OCI-LY7 (cell line): ENCODE measurements around the gene R3HCC1L. TPM values are rescaled to one million over a fixed set of nuclear protein-coding genes. Genes with fewer than 3 reads are reported as not detected.

ENCODE experiments used
- BruUV-seq: library from RNA; stranded (reverse); fragments of 400-500 nt; replicated peaks from 2 replicates; lab custom pipeline; 2021; lab: Mats Ljungman, UMichigan
- CTCF ChIA-PET: fragments of 300-600 bp; sonication (Branson Sonifier 250); formaldehyde crosslinking; loops from one replicate; lab custom pipeline; 2022; ENCODE audit warnings: antibody characterized with exemption; ENCODE audit not compliant: unreplicated experiment; lab: Charles Lee
- POLR2A ChIA-PET: fragments of 300-600 bp; sonication (Branson Sonifier 250); formaldehyde crosslinking; loops from one replicate; lab custom pipeline; 2022; ENCODE audit warnings: antibody characterized with exemption; lab: Charles Lee
- DNase-seq: peaks from one replicate; pipeline ENCODE4 v3.0.0-alpha.2; 2015; ENCODE audit warnings: low spot score
- H2AFZ ChIP-seq: fragments of 200-600 bp; sonication (generic), shearing (Covaris generic); 2 replicates; pipeline ENCODE4 v1.6.1; 2014; ENCODE audit warnings: mild to moderate bottlenecking, antibody characterized with exemption, low read length, moderate library complexity
- H3K27ac ChIP-seq: fragments of 200-600 bp; sonication (generic); 2 replicates; pipeline ENCODE4 v1.5.1; 2014; ENCODE audit warnings: mixed run types, low read depth, mild to moderate bottlenecking, moderate library complexity, low read length, inconsistent platforms; ENCODE audit not compliant: poor library complexity, severe bottlenecking
- H3K36me3 ChIP-seq: fragments of 200-600 bp; sonication (generic); 2 replicates; pipeline ENCODE4 v1.6.1; 2014; ENCODE audit warnings: mild to moderate bottlenecking, antibody characterized with exemption, low read length, moderate library complexity, mixed read lengths; ENCODE audit not compliant: insufficient read depth
- H3K4me1 ChIP-seq: fragments of 200-600 bp; sonication (generic); 2 replicates; pipeline ENCODE4 v1.5.1; 2014; ENCODE audit warnings: mild to moderate bottlenecking, low read length; ENCODE audit not compliant: insufficient read depth, poor library complexity, severe bottlenecking
- H3K4me2 ChIP-seq: fragments of 200-600 bp; sonication (generic); 2 replicates; pipeline ENCODE4 v1.6.1; 2014; ENCODE audit warnings: mild to moderate bottlenecking, low read length
- H3K4me3 ChIP-seq: fragments of 200-600 bp; sonication (generic); 2 replicates; pipeline ENCODE4 v1.5.1; 2014; ENCODE audit warnings: mild to moderate bottlenecking, low read depth, low read length; ENCODE audit not compliant: poor library complexity, severe bottlenecking
- H3K79me2 ChIP-seq: fragments of 200-600 bp; sonication (generic); 2 replicates; pipeline ENCODE4 v1.6.1; 2016; ENCODE audit warnings: low read depth, mild to moderate bottlenecking, low read length, moderate library complexity, mixed read lengths; ENCODE audit not compliant: insufficient read depth
- H3K9me2 ChIP-seq: fragments of 200-600 bp; sonication (generic); 2 replicates; pipeline ENCODE4 v1.6.1; 2016; ENCODE audit warnings: mild to moderate bottlenecking, low read length, mixed read lengths; ENCODE audit not compliant: insufficient read depth
- H3K9me3 ChIP-seq: fragments of 200-600 bp; sonication (generic); 2 replicates; pipeline ENCODE4 v1.6.1; 2014; ENCODE audit warnings: mild to moderate bottlenecking, mixed run types, low read length, mixed read lengths
- H4K20me1 ChIP-seq: fragments of 200-600 bp; sonication (generic); 2 replicates; pipeline ENCODE4 v1.6.1; 2014; ENCODE audit warnings: mild to moderate bottlenecking, antibody characterized with exemption, low read length, moderate library complexity, mixed read lengths; ENCODE audit not compliant: insufficient read depth
- EZH2phosphoT487 ChIP-seq: fragments of 200-600 bp; sonication (generic); IDR thresholded peaks from 2 replicates; pipeline ENCODE4 v1.6.1; 2018; ENCODE audit warnings: low read depth, borderline replicate concordance, mild to moderate bottlenecking, mixed run types, antibody characterized with exemption, low read length, moderate library complexity, mixed read lengths
- intact Hi-C: fragments of 100-400 bp; cut with micrococcal nuclease; formaldehyde crosslinking; loops from one replicate; pipeline ENCODE4 v1.10.0; 2022; ENCODE audit not compliant: unreplicated experiment
- total RNA-seq, 2 experiments: library from RNA; depleted of rRNA in 1 of 2; stranded (reverse); fragments of >200 nt in 1 of 2; shearing (Covaris generic) in 1 of 2; gene quantifications; 2 replicates each; pipeline ENCODE4 v1.2.3, GENCODE V29; 2014 to 2022
- TF ChIP-seq, protein P1 (sequence below): fragments of 200-600 bp; sonication (generic); conservative IDR thresholded peaks from 2 replicates; pipeline ENCODE4 v1.5.1; 2014; ENCODE audit warnings: mild to moderate bottlenecking, antibody characterized with exemption, low read length, moderate library complexity, mixed read lengths

The R3HCC1L gene
- total RNA-seq, 2 experiments from 2014 or later, result 38.8 to 42.0 TPM

DNA sequence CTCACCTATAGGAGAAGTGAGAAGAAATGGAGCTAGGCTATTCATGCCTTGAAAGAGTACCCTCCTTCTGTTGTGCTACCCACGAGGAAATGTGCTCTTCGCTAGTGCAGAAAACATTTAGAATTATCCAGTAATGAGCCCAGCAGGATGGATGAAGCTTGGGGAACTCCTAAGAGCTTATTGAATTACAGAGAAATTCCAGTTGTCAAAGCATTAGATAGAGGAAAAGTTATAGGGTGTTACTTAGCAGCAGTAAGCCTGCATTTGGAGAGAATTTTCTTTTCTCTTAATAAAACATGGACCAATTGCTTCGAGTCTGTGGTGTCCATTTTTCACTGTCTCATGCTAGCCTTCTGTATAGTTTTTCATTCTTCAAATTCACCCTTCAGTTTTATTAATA is 5.0 kb downstream of the R3HCC1L start:
- H3K4me1 ChIP-seq, result peaks cover 82% of the 10 kb centered on the region
- TF ChIP-seq, protein P1, sequence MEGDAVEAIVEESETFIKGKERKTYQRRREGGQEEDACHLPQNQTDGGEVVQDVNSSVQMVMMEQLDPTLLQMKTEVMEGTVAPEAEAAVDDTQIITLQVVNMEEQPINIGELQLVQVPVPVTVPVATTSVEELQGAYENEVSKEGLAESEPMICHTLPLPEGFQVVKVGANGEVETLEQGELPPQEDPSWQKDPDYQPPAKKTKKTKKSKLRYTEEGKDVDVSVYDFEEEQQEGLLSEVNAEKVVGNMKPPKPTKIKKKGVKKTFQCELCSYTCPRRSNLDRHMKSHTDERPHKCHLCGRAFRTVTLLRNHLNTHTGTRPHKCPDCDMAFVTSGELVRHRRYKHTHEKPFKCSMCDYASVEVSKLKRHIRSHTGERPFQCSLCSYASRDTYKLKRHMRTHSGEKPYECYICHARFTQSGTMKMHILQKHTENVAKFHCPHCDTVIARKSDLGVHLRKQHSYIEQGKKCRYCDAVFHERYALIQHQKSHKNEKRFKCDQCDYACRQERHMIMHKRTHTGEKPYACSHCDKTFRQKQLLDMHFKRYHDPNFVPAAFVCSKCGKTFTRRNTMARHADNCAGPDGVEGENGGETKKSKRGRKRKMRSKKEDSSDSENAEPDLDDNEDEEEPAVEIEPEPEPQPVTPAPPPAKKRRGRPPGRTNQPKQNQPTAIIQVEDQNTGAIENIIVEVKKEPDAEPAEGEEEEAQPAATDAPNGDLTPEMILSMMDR, result no peak
- TF ChIP-seq EZH2phosphoT487, result no peak
- peak overlapping the region; percentile 10 for H3K27ac ChIP-seq
- H3K36me3 ChIP-seq, result peaks cover 51% of the 10 kb centered on the region
- no TSS peak for BruUV-seq
- intact Hi-C loops, result no loop called here
- peaks cover 98% of the 10 kb centered on the region for H3K79me2 ChIP-seq
- H4K20me1 ChIP-seq, result peaks cover 22% of the 10 kb centered on the region; the same call in 1 of the 2 replicates
- H3K9me3 ChIP-seq, result no peaks in the 10 kb centered on the region
- H3K9me2 ChIP-seq, result no peaks in the 10 kb centered on the region
- peak overlapping the region; percentile 20 for H3K4me3 ChIP-seq
- no peak overlapping the region for H2AFZ ChIP-seq
- DNase-seq, result no peak
- peak overlapping the region; percentile 61 for H3K4me2 ChIP-seq
- POLR2A ChIA-PET, result interaction anchor here (0.6 to 8.4 kb wide), 4 partner anchors 10 to 27 kb away, joined by 3 to 171 read pairs (median 4); no protein-coding TSS in a partner anchor
- CTCF ChIA-PET, result no interaction called here

DNA sequence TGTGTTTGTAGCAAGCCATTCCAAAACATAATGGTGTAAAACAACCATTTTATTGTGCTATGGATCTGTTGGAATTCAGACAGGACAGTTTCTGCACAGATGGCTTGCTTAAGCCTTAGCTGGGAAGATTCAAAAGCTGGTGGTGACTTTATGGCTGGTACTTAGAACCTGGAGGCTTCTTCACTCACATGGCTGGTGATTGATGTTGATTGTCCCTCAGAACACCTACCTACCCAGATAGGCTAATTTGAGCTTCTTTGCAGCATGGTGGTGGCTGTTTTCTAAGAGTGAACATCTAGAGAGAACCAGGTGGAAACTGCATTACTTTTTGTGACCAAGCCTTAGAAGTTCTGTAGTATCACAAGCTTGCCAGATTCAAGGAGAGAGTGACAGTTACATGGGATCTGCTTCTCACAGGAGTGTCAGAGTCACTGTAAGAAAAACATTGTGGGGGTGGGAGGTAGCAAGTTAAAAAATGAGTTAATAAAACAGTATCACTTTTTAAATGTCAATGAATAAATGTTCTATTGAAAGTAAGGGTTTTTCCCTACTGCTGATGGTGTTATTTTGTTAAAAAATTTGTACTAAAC is 7.1 kb downstream of the R3HCC1L start:
- Histone ChIP-seq H3K4me1 (peaks cover 76% of the 10 kb centered on the region), H3K4me3 (peak overlapping the region; percentile 21), H3K79me2 (peaks cover 100% of the 10 kb centered on the region), H3K9me2 (no peaks in the 10 kb centered on the region), H3K9me3 (peaks cover 11% of the 10 kb centered on the region), H2AFZ (no peak overlapping the region), H4K20me1 (peaks cover 21% of the 10 kb centered on the region; the same call in 1 of the 2 replicates), H3K27ac (peak overlapping the region; percentile 57), H3K36me3 (peaks cover 67% of the 10 kb centered on the region), H3K4me2 (peak overlapping the region; percentile 61)
- TF ChIP-seq EZH2phosphoT487, result no peak
- TF ChIP-seq, protein P1, result no peak
- intact Hi-C loops, result loop anchor here (1.0 kb wide), 1 partner anchor 27 kb away; no protein-coding TSS in a partner anchor
- DNase-seq, result peak; percentile 50
- BruUV-seq, result no TSS peak
- CTCF ChIA-PET, result interaction anchor here (0.9 kb wide), 1 partner anchor 14 kb away, joined by 3 read pairs; no protein-coding TSS in a partner anchor
- POLR2A ChIA-PET, result interaction anchor here (0.7 to 8.4 kb wide), 5 partner anchors 10 to 193 kb away, joined by 3 to 171 read pairs (median 4); no protein-coding TSS in a partner anchor

DNA sequence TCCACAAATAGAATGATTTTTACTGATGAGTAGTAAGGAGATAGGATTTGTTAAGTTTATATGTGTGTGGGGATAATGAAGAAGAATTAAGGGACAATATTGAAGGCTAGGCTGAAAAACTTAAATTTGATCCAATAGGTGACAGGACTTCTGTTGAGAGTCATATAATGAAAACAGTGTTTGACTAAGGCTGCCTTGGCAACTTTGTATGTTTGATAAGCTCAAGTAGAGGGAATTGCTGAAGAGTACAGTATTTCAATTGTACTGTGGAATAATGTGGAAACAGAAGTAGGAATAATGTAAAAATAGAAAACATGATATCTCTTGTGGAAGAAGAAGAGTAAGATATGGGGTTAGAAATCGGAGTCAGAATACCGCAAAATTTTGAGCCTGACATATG is 10.5 kb downstream of the R3HCC1L start:
- peak overlapping the region; percentile 8 for H3K27ac ChIP-seq
- POLR2A ChIA-PET, result interaction anchor here (8.4 kb wide), 1 partner anchor 21 kb away, joined by 171 read pairs; no protein-coding TSS in a partner anchor
- CTCF ChIA-PET, result no interaction called here
- H3K4me1 ChIP-seq, result peaks cover 42% of the 10 kb centered on the region
- peaks cover 74% of the 10 kb centered on the region for H3K36me3 ChIP-seq
- no peak overlapping the region for H3K4me2 ChIP-seq
- H4K20me1 ChIP-seq, result peaks cover 13% of the 10 kb centered on the region; the same call in 1 of the 2 replicates
- H3K79me2 ChIP-seq, result peaks cover 100% of the 10 kb centered on the region
- TF ChIP-seq, protein P1, result no peak
- no peak for TF ChIP-seq EZH2phosphoT487
- H3K9me2 ChIP-seq, result no peaks in the 10 kb centered on the region
- H3K9me3 ChIP-seq, result peaks cover 45% of the 10 kb centered on the region
- intact Hi-C loops, result no loop called here
- H3K4me3 ChIP-seq, result no peak overlapping the region
- no TSS peak for BruUV-seq
- H2AFZ ChIP-seq, result no peak overlapping the region
- no peak for DNase-seq
